Endothelial cell (in vitro differentiated cells): ENCODE results near the gene AGER. TPM values are rescaled to one million over a fixed set of nuclear protein-coding genes. Genes with fewer than 3 reads are reported as not detected.
"Not testable (repeated sequence)": the region's sequence is repeated elsewhere in the genome, so short reads cannot be mapped to it uniquely, and the experiment has no call there.

Experiments used
- DNase-seq: peaks from one replicate; pipeline ENCODE4 v3.0.0; 2021; ENCODE audit warnings: low spot score
- H3K27ac Mint-ChIP-seq: one replicate; pipeline ENCODE4 v1.8.0; 2021; ENCODE audit warnings: mixed read lengths, inconsistent platforms; ENCODE audit not compliant: unreplicated experiment
- H3K27me3 Mint-ChIP-seq: one replicate; pipeline ENCODE4 v1.8.0; 2021; ENCODE audit warnings: mild to moderate bottlenecking, moderate library complexity, mixed read lengths, inconsistent platforms; ENCODE audit not compliant: unreplicated experiment
- H3K36me3 Mint-ChIP-seq: one replicate; pipeline ENCODE4 v1.8.0; 2021; ENCODE audit warnings: mild to moderate bottlenecking, low read depth, mixed read lengths, inconsistent platforms; ENCODE audit not compliant: unreplicated experiment
- H3K4me1 Mint-ChIP-seq: one replicate; pipeline ENCODE4 v1.8.0; 2021; ENCODE audit warnings: mild to moderate bottlenecking, mixed read lengths, inconsistent platforms; ENCODE audit not compliant: unreplicated experiment
- H3K4me3 Mint-ChIP-seq: one replicate; pipeline ENCODE4 v1.8.0; 2021; ENCODE audit warnings: mild to moderate bottlenecking, mixed read lengths, inconsistent platforms; ENCODE audit not compliant: unreplicated experiment
- H3K9me3 Mint-ChIP-seq: one replicate; pipeline ENCODE4 v1.8.0; 2021; ENCODE audit warnings: mixed read lengths, inconsistent platforms; ENCODE audit not compliant: unreplicated experiment
- CTCF ChIP-seq: fragments of 200-600 bp; sonication (generic); IDR thresholded peaks from one replicate; pipeline ENCODE4 v1.5.0; 2021; ENCODE audit warnings: antibody characterized with exemption; ENCODE audit not compliant: unreplicated experiment
- total RNA-seq: library from RNA; stranded (reverse); fragmentation: NEBNext Ultra II Directional; extraction: Animal tissue kit (Norgen Biotek cat#: 25700); gene quantifications from one replicate; pipeline ENCODE4 v1.2.1, GENCODE V29; 2021; ENCODE audit not compliant: unreplicated experiment

Gene AGER
- total RNA-seq, 1 donor from 2014 or later: 42.2 TPM

- H3K4me3 Mint-ChIP-seq: no peak overlapping the region
- no peak for DNase-seq
- no peaks in the 10 kb centered on the region for H3K9me3 Mint-ChIP-seq
- H3K4me1 Mint-ChIP-seq: peaks cover 26% of the 10 kb centered on the region
- H3K36me3 Mint-ChIP-seq: peaks cover 7% of the 10 kb centered on the region
- H3K27ac Mint-ChIP-seq: no peak overlapping the region
- peaks cover 23% of the 10 kb centered on the region for H3K27me3 Mint-ChIP-seq
- TF ChIP-seq CTCF: no peak
These were observed 37.4 kb downstream of the AGER start for GRCh38 chr6:32146687-32147086.

GRCh38 chr6:32146287-32146686 is 37.8 kb downstream of the AGER start:
- Mint-ChIP-seq H3K9me3 (no peaks in the 10 kb centered on the region), H3K27me3 (peaks cover 23% of the 10 kb centered on the region), H3K27ac (no peak overlapping the region), H3K36me3 (peaks cover 7% of the 10 kb centered on the region), H3K4me3 (no peak overlapping the region), H3K4me1 (peaks cover 24% of the 10 kb centered on the region)
- TF ChIP-seq CTCF: no peak
- no peak for DNase-seq

GRCh38 chr6:32144238-32144637 is 39.8 kb downstream of the AGER start:
- peaks cover 13% of the 10 kb centered on the region for H3K4me1 Mint-ChIP-seq

GRCh38 chr6:32140420-32141046 is 43.5 kb downstream of the AGER start:
- Mint-ChIP-seq H3K9me3 (no peaks in the 10 kb centered on the region), H3K36me3 (no peaks in the 10 kb centered on the region), H3K27ac (no peak overlapping the region), H3K4me3 (no peak overlapping the region), H3K4me1 (no peaks in the 10 kb centered on the region), H3K27me3 (peaks cover 3% of the 10 kb centered on the region)
- no peak for DNase-seq
- no peak for TF ChIP-seq CTCF

More at GRCh38 chr6:32144238-32144637, 39.8 kb downstream of the AGER start:
- H3K4me3 Mint-ChIP-seq, DNase-seq, H3K36me3 Mint-ChIP-seq, H3K9me3 Mint-ChIP-seq, H3K27ac Mint-ChIP-seq: not testable (repeated sequence)
- peaks cover 14% of the 10 kb centered on the region for H3K27me3 Mint-ChIP-seq

- peaks cover 3% of the 10 kb centered on the region for H3K27me3 Mint-ChIP-seq
- no peak for TF ChIP-seq CTCF
- H3K27ac Mint-ChIP-seq: no peak overlapping the region
- no peaks in the 10 kb centered on the region for H3K4me1 Mint-ChIP-seq
- H3K36me3 Mint-ChIP-seq: no peaks in the 10 kb centered on the region
- no peaks in the 10 kb centered on the region for H3K9me3 Mint-ChIP-seq
- no peak for DNase-seq
- H3K4me3 Mint-ChIP-seq: no peak overlapping the region
These were observed 44.5 kb downstream of the AGER start for GRCh38 chr6:32139590-32139989.
